GM23338 (cell line): ENCODE measurements around the gene ERCC3.

ENCODE experiments used
- CREB1 ChIP-seq: fragments of 250-450 bp; sonication (Bioruptor Pico); IDR thresholded peaks from 2 replicates; pipeline ENCODE4 v1.5.0; 2020; ENCODE audit warnings: low read depth, mild to moderate bottlenecking, moderate library complexity
- EZH2 ChIP-seq: fragments of 200-600 bp; sonication (generic); IDR thresholded peaks from one replicate; pipeline ENCODE4 v1.8.0; 2017; ENCODE audit warnings: antibody characterized with exemption, mild to moderate bottlenecking, low read depth; ENCODE audit not compliant: unreplicated experiment
- EZH2phosphoT487 ChIP-seq: fragments of 200-600 bp; sonication (generic); IDR thresholded peaks from one replicate; pipeline ENCODE4 v1.8.1; 2018; ENCODE audit warnings: antibody characterized with exemption; ENCODE audit not compliant: unreplicated experiment
- JUNB ChIP-seq: IDR thresholded peaks from one replicate; pipeline ENCODE4 v1.6.1; 2016; ENCODE audit warnings: antibody characterized with exemption; ENCODE audit not compliant: unreplicated experiment
- NANOG ChIP-seq: IDR thresholded peaks from 2 replicates; pipeline ENCODE4 v1.6.1; 2016; ENCODE audit warnings: antibody characterized with exemption, borderline replicate concordance
- POLR2AphosphoS5 ChIP-seq: IDR thresholded peaks from 2 replicates; pipeline ENCODE4 v1.6.1; 2016; ENCODE audit warnings: antibody characterized with exemption, low read depth
- STAT1 ChIP-seq: IDR thresholded peaks from one replicate; pipeline ENCODE4 v1.6.1; 2016; ENCODE audit warnings: antibody characterized with exemption; ENCODE audit not compliant: unreplicated experiment
- ZNF114 ChIP-seq: fragments of 250-450 bp; sonication (Bioruptor Pico); IDR thresholded peaks from 2 replicates; pipeline ENCODE4 v1.5.0; 2020; ENCODE audit warnings: mild to moderate bottlenecking, moderate library complexity
- ZNF331 ChIP-seq: fragments of 250-450 bp; sonication (Bioruptor Pico); IDR thresholded peaks from 2 replicates; pipeline ENCODE4 v1.5.0; 2020; ENCODE audit warnings: low read depth, mild to moderate bottlenecking, moderate library complexity
- TF ChIP-seq, protein P1 (sequence below), 2 experiments: fragments of 200-600 bp in 1 of 2; sonication (generic) in 1 of 2; conservative IDR thresholded peaks; 2 replicates each; pipeline versions ENCODE4 v1.5.1 to v1.6.1; 2016 to 2017; ENCODE audit warnings: antibody characterized with exemption in 2 of 2, low read depth in 2 of 2, mild to moderate bottlenecking in 2 of 2, moderate library complexity in 1 of 2
- TF ChIP-seq, protein P2 (sequence below): IDR thresholded peaks from one replicate; pipeline ENCODE4 v1.6.1; 2018; ENCODE audit warnings: antibody characterized with exemption; ENCODE audit not compliant: unreplicated experiment
- TF ChIP-seq, protein P3 (sequence below): IDR thresholded peaks from 2 replicates; pipeline ENCODE4 v1.6.1; 2016; ENCODE audit warnings: antibody characterized with exemption

DNA sequence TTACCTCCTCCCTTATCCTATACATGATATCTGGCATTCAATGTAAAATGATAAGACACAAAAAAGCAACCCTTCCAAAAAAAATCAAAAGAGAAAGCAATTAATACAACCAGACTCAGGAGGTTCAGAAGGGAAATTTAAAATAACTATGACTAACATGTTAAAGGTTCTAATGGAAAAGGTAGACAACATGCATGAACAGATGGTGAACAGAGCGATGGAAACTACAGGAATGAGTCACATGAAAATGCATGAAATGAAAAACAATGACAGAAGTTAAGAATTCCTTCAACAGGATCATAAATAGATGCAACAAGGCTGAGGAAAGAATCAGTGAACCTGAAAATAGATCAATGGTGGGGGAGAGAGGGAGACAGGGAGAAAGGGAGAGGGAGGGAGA is 26.1 kb upstream of the ERCC3 start:
- TF ChIP-seq, protein P1, sequence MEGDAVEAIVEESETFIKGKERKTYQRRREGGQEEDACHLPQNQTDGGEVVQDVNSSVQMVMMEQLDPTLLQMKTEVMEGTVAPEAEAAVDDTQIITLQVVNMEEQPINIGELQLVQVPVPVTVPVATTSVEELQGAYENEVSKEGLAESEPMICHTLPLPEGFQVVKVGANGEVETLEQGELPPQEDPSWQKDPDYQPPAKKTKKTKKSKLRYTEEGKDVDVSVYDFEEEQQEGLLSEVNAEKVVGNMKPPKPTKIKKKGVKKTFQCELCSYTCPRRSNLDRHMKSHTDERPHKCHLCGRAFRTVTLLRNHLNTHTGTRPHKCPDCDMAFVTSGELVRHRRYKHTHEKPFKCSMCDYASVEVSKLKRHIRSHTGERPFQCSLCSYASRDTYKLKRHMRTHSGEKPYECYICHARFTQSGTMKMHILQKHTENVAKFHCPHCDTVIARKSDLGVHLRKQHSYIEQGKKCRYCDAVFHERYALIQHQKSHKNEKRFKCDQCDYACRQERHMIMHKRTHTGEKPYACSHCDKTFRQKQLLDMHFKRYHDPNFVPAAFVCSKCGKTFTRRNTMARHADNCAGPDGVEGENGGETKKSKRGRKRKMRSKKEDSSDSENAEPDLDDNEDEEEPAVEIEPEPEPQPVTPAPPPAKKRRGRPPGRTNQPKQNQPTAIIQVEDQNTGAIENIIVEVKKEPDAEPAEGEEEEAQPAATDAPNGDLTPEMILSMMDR (conservative IDR thresholded peaks at IDR 0.05; ENCODE audit: low read depth in 2 of 2): no peak
- no peak for TF ChIP-seq POLR2AphosphoS5
- TF ChIP-seq NANOG: no peak
- TF ChIP-seq, protein P2, sequence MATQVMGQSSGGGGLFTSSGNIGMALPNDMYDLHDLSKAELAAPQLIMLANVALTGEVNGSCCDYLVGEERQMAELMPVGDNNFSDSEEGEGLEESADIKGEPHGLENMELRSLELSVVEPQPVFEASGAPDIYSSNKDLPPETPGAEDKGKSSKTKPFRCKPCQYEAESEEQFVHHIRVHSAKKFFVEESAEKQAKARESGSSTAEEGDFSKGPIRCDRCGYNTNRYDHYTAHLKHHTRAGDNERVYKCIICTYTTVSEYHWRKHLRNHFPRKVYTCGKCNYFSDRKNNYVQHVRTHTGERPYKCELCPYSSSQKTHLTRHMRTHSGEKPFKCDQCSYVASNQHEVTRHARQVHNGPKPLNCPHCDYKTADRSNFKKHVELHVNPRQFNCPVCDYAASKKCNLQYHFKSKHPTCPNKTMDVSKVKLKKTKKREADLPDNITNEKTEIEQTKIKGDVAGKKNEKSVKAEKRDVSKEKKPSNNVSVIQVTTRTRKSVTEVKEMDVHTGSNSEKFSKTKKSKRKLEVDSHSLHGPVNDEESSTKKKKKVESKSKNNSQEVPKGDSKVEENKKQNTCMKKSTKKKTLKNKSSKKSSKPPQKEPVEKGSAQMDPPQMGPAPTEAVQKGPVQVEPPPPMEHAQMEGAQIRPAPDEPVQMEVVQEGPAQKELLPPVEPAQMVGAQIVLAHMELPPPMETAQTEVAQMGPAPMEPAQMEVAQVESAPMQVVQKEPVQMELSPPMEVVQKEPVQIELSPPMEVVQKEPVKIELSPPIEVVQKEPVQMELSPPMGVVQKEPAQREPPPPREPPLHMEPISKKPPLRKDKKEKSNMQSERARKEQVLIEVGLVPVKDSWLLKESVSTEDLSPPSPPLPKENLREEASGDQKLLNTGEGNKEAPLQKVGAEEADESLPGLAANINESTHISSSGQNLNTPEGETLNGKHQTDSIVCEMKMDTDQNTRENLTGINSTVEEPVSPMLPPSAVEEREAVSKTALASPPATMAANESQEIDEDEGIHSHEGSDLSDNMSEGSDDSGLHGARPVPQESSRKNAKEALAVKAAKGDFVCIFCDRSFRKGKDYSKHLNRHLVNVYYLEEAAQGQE: no peak
- TF ChIP-seq ZNF114 (CRISPR knock-in tag): no peak
- TF ChIP-seq JUNB: no peak
- TF ChIP-seq EZH2: no peak
- no peak for TF ChIP-seq CREB1 (CRISPR knock-in tag)
- no peak for TF ChIP-seq EZH2phosphoT487
- TF ChIP-seq, protein P3, sequence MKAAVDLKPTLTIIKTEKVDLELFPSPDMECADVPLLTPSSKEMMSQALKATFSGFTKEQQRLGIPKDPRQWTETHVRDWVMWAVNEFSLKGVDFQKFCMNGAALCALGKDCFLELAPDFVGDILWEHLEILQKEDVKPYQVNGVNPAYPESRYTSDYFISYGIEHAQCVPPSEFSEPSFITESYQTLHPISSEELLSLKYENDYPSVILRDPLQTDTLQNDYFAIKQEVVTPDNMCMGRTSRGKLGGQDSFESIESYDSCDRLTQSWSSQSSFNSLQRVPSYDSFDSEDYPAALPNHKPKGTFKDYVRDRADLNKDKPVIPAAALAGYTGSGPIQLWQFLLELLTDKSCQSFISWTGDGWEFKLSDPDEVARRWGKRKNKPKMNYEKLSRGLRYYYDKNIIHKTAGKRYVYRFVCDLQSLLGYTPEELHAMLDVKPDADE: no peak
- no peak for TF ChIP-seq STAT1
- no peak for TF ChIP-seq ZNF331 (CRISPR knock-in tag)
